ENCODE measurements around the gene TRIB2. TPM values are rescaled to one million over a fixed set of nuclear protein-coding genes. Genes with fewer than 3 reads are reported as not detected.

Gene TRIB2
- total and polyA plus RNA-seq, 2 experiments from 2014 or later = 42.3 to 73.2 TPM

- no peaks in the 10 kb centered on the region for H3K27me3 ChIP-seq
- peaks cover 13% of the 10 kb centered on the region for H3K4me1 ChIP-seq (ENCODE audit: low read depth)
- H3K36me3 ChIP-seq = peaks cover 17% of the 10 kb centered on the region
- H3K9me3 ChIP-seq (ENCODE audit: low read depth) = no peaks in the 10 kb centered on the region
- H3K27ac ChIP-seq = no peak overlapping the region
- DNase-seq (ENCODE audit: low read depth in 1 of 2, low spot score in 1 of 2) = no peak
- TF ChIP-seq CTCF (IDR thresholded peaks at IDR 0.05; ENCODE audit: low read depth, low read length) = no peak
- no peak overlapping the region for H3K4me3 ChIP-seq
These were observed 15.1 kb downstream of the TRIB2 start for GRCh38 chr2:12731701-12732280.

GRCh38 chr2:12732651-12733050 is 15.9 kb downstream of the TRIB2 start:
- H3K36me3 ChIP-seq = peaks cover 19% of the 10 kb centered on the region
- H3K27me3 ChIP-seq = no peaks in the 10 kb centered on the region
- no peak for DNase-seq (ENCODE audit: low read depth in 1 of 2, low spot score in 1 of 2)
- H3K27ac ChIP-seq = no peak overlapping the region
- H3K4me1 ChIP-seq (ENCODE audit: low read depth) = peaks cover 13% of the 10 kb centered on the region
- H3K4me3 ChIP-seq = no peak overlapping the region
- TF ChIP-seq CTCF (IDR thresholded peaks at IDR 0.05; ENCODE audit: low read depth, low read length) = no peak
- no peaks in the 10 kb centered on the region for H3K9me3 ChIP-seq (ENCODE audit: low read depth)

GRCh38 chr2:12733846-12734245 is 17.1 kb downstream of the TRIB2 start:
- H3K4me1 ChIP-seq (ENCODE audit: low read depth) = peaks cover 13% of the 10 kb centered on the region
- peaks cover 19% of the 10 kb centered on the region for H3K36me3 ChIP-seq
- no peak for DNase-seq (ENCODE audit: low read depth in 1 of 2, low spot score in 1 of 2)
- H3K4me3 ChIP-seq = no peak overlapping the region
- no peaks in the 10 kb centered on the region for H3K9me3 ChIP-seq (ENCODE audit: low read depth)
- TF ChIP-seq CTCF (IDR thresholded peaks at IDR 0.05; ENCODE audit: low read depth, low read length) = no peak
- peak overlapping the region; percentile 78 for H3K27ac ChIP-seq
- H3K27me3 ChIP-seq = no peaks in the 10 kb centered on the region

- peaks cover 22% of the 10 kb centered on the region for H3K36me3 ChIP-seq
These were observed 18.3 kb downstream of the TRIB2 start for GRCh38 chr2:12734914-12735654.

GRCh38 chr2:12737297-12737696 is 20.6 kb downstream of the TRIB2 start:
- peaks cover 17% of the 10 kb centered on the region for H3K4me1 ChIP-seq (ENCODE audit: low read depth)
- H3K27me3 ChIP-seq = no peaks in the 10 kb centered on the region
- peak overlapping the region; percentile 26 for H3K27ac ChIP-seq
- H3K36me3 ChIP-seq = peaks cover 33% of the 10 kb centered on the region
- no peak for TF ChIP-seq CTCF (IDR thresholded peaks at IDR 0.05; ENCODE audit: low read depth, low read length)
- no peaks in the 10 kb centered on the region for H3K9me3 ChIP-seq (ENCODE audit: low read depth)
- no peak for DNase-seq (ENCODE audit: low read depth in 1 of 2, low spot score in 1 of 2)
- H3K4me3 ChIP-seq = no peak overlapping the region

More at GRCh38 chr2:12734914-12735654, 18.3 kb downstream of the TRIB2 start:
- Histone ChIP-seq H3K4me3 (no peak overlapping the region), H3K4me1 (ENCODE audit: low read depth) (peaks cover 13% of the 10 kb centered on the region), H3K9me3 (ENCODE audit: low read depth) (no peaks in the 10 kb centered on the region), H3K27me3 (no peaks in the 10 kb centered on the region), H3K27ac (peak overlapping the region; percentile 78)
- no peak for TF ChIP-seq CTCF (IDR thresholded peaks at IDR 0.05; ENCODE audit: low read depth, low read length)
- peak in 1 of 2 donors; percentile 84 for DNase-seq (ENCODE audit: low read depth in 1 of 2, low spot score in 1 of 2)

All from cardiac muscle cell (in vitro differentiated cells and primary cell).